Left renal pelvis (tissue), 4 donors: ENCODE data around the gene MSANTD2. TPM values are rescaled to one million over a fixed set of nuclear protein-coding genes. Genes with fewer than 3 reads are reported as not detected.

Experiments used
- DNase-seq, 4 donors: peaks; one replicate each; pipeline ENCODE4 v3.0.0-alpha.2; 2013; ENCODE audit warnings: low read depth in 4 of 4, low spot score in 3 of 4
- polyA plus RNA-seq, 4 donors: library from polyadenylated mRNA; unstranded; fragments of 120-200 nt; gene quantifications; one replicate each; pipeline ENCODE4 v1.2.1, GENCODE V29; 2013; ENCODE audit not compliant: insufficient read length in 4 of 4

Gene MSANTD2
- polyA plus RNA-seq, 4 donors: 25.1 to 44.7 (median 29.2) TPM

DNA sequence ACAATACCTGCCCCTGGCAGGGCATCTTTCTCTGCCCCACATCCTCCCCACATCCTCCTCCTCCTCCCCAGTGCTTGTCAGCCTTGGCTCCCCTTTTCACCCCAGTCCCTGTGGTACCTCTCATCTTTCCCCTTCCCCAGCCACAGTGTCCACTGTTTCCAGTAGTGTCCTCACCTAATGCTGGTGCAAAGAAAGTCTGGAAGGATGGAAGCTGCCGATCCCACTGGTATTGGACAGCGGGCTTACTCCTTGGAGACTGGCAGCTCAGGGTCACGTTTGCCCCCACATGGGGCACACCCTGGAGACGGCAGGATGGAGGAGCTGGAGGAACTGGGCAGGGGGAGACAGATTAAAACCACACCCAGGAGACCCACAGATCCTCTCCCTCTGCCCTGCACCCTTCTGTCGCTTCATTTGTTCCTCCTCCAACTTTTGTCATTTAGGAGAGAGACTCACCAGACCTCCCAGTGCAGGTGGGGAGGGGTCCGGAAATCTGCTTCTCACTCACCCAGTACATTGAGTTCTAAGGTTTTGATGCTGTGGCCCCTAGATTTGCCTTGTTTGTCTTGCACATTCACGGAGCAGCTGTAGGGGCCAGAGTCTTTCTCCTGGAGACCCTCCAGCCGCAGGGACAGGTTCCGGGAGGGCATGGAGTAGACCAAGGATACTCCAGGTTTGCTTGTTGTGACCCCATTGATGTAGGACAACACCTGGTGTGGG, 44.0 kb downstream of the MSANTD2 start:
- no peak for DNase-seq

DNA sequence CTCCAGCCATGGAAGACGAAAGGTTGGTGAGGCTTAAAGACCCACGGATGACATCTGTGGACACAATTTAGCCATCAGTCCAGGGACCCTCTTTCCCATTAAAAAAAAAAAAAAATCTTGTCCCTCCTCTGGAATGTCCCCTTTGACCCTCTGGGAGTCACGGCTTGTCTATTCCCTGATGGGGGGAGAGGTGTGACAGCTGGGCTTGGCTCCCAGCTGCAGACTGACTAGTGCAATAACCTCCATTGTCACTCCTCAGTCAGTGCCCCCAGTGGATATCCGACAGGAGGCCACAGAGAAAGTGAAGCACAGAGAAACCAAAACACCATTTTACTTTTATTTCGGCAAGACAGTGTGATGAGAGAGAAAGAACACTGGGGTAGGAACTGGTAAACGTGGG, 45.5 kb downstream of the MSANTD2 start:
- DNase-seq: no peak

DNA sequence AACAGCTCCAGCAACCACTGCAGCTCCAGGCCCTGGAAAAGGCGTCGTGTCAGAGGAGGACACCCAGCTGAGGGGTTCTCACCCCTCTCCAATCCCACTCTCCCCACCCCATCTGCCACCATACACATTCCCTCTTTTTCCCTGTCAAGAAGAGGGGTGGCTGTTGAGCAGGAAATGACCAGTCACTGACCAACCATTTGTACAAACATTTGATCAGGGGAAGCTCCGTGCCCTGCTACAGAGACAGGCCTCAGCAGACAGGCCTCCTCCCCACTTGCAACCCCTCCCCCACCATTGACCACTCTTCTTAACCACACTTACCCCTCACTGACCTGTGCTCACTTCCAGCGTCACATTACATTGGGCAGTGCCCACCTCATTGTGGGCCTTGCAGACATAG, 45.9 kb downstream of the MSANTD2 start:
- no peak for DNase-seq

DNA sequence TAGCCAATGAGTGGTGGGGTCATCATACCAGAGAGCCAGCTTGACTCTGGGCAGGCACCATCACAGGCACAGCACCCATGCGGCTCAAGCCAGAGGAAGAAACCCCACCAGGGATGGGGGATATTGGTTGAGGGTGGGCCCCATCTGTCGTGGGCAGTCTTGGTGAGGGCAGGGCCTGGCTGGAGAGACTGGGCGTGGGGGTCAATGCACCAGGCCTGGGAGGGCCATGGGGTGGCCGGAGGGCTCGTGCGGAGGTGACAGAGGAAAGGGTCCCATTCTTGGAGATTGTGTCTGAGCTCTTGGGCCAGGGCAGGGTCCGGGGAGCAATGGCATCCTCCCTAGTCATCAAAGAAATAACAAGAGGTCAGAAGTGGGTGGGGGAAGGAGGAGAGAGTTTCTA, 46.6 kb downstream of the MSANTD2 start:
- no peak for DNase-seq

DNA sequence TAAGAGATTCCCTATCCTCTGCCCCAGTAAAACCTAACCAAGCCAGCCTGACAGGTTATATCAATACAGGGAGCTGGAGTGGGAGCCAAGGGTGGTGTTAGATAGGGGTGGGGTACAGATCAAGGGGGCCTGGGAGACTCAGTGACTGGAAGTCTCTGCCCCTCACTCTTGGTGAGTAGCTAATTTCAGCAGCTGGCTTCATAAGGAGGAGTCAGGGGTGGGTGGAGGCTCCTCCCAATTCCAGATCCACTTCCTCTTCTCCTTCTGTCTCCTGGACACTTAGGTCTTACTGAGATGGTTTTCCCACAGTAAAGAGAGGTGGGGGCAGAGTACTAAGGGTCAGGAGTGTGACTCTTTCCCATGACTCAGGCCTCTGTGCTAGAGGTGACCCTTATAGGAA, 47.0 kb downstream of the MSANTD2 start:
- no peak for DNase-seq

DNA sequence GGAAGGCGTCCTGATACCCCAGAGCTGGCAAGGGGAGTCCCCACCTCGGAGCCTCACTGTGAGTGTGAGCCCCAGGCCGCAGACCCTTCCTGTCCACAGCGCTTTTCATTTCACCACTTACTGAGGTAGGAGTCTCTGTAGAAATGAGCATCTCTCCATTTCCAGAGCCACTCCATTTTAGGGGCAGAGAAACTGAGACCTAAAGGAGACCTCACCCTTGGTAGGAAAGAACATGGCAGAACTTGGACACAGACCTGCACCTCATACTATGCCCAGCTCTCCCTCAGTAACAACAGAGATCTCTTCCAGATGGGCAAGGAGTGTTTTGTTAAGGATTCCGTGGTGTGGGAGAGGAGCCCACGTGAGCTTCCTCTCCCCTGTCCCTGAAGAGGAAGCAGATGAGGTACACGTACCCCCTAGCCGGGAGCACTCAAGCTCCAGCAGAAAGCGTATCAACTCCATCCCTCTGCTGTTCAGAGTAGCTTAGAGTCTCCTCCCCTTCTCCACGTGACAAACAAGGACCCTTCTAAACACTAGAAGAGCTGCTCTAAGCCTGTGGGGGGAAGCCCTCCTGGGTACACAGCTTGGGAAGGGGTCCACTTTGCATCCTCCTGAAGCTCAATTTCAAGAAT, 47.6 kb downstream of the MSANTD2 start:
- no peak for DNase-seq

DNA sequence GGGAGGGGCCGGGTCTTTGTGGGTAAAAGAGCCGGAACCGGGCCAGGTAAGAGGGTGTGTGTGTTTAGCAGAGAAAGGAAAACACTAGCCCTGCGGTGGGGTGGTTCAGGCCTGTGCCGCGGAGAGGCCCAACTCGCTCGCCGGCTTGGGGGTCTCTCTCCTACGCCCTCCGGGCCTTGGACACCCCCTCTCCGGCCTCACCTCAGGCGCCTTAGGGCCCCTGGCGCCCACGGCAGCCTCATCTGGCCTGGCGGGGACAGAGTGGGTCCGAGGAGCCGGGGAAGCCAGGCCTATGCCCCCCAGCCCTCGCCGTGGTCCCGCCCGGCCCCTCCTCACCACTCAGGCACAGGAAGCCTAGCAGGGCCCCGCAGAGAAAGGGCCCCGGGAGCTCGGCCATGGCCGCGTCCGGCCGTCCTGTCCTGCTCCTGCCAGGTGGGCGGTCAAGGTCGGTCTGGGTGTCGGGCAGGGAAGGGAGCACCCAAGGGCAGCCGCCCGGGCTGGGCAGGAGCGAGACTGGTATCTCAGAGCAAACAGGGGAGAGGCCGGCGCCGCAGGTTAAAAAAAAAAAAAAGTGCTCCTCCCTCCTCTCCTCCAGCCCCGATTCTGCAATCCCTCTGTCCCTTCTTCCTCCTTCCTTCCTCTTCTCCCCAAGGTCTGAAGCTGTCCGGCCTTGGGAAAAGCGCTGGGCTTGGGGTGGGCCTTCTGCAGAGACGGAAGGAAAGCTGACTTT, 48.3 kb downstream of the MSANTD2 start, which contains the start of gene VSIG2:
Gene VSIG2 (minus strand): TSS at position 515 of the 730 bp plus-strand sequence. CDS start 118 bp downstream, at position 397.
- no peak for DNase-seq

DNA sequence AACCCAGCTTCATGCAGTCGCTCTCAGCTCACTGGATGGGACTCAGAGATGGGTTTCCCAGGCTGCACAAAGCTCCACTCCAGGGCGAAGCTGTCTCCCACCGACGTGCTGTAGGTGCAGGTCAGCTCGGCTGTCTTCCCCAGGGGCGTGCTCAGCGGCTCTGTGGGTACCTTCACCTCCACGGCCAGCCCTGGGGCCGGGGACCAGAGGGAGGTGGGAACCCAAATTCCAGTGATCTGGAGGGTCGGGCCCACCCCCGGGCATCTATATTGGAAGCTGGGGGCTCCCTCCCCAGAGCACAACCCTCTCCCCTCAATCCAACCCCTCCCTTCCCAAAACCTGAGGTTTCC, 48.8 kb downstream of the MSANTD2 start:
- no peak for DNase-seq

DNA sequence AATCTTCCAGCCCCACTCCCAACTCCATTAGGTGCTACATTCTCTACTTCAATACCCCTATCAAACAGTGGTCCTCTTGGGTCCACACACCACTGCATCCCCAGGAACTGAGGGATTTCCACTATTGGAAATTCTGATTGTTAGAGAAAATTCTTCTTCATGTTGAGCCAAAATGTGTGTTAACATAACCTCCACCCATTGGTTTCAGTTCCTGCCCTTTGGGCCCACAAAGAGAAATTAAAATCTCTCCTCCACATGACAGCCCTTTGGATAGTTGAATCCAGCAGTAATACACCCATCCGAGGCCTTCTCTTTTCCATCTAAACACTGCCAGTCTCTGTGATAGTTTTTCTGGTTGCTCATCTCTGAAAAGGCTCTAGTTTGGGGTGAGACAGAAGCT, 50.3 kb downstream of the MSANTD2 start:
- DNase-seq: no peak

DNA sequence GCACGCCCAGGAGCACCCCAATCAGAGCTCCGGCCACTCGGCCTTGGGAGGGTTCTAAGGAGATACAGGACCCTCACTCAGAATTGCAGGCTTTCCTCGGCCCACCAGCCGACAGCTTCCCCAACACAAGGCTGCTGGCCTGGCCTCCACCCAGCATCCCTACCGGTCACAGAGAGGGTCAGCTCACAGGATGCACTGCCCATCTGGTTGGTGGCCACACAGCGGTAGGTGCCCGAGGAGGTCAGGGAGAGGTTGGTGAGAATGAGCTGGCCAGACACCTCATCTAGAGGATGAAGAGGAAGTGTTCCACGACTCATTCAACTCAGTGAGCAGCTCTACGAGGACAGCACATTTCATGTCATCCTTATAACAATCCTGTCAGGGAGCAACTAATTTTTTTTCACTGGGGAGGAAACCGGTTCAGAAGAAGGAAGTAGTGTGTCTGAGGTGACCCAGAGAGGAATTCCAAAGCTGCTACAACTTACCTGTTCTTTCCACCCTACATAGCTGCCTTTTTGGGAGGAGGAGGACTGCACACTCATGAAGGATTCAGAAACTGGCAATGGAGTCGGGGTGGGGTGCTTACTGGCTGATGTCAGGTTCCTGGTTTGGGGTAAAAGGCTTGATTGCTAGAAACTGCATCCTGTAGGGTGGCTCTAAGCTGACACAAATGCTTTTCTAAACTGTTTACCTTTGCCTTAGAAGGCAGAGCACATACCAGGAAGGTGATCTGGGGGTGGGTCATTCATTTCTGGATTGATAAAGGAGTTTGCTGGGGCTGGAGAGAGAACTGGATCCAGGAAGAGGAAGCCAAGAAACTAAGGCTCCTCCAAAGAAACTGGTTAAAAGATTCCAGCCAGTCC, 51.5 kb downstream of the MSANTD2 start:
- no peak for DNase-seq

DNA sequence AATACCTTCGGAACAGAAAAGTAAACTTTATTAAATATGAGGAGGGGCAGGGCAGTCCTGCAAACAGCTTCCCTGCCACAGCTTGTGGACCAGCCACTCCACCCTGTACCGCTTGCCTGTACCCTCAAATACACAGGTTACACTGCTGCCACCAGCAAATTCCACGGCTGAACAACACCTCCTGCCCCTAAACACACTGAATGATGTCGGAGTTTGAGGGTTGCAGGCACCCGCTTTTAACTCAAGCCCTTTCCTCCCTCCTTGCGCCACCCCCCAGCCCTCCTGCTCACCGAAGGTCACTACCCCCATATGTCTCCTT, 52.1 kb downstream of the MSANTD2 start:
- no peak for DNase-seq

DNA sequence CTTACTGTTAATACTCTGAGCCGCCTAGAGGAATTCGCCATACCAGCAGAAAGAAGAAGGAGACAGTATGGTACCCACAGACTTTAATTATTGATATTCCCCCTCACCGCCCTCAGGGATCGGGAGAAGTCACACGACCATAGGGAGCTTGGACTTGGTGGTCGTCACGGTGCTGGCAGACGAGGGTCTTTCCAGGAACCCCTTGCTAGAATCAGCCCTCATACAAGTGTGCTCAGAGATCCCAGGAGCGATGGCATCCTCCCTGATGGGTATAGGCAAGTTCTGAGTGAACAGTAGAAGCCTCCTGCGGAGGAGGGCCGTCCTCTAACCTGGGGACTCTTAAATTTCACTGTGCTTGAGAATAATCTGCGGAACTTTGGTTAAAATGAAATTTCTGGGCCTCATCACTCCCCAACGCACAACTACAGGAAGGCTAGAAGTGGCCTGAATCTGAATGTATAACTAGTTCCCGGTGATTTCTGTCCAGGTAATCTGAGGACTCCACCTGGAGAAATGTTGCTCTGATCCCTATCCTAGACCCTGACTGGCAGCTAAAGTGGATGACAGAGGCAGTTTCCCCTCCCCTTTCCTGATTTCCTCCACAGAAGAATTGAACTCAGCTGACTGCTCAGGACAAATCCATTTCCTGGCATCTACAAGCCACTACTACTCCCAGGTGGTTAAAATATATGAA, 52.7 kb downstream of the MSANTD2 start:
- DNase-seq: no peak

DNA sequence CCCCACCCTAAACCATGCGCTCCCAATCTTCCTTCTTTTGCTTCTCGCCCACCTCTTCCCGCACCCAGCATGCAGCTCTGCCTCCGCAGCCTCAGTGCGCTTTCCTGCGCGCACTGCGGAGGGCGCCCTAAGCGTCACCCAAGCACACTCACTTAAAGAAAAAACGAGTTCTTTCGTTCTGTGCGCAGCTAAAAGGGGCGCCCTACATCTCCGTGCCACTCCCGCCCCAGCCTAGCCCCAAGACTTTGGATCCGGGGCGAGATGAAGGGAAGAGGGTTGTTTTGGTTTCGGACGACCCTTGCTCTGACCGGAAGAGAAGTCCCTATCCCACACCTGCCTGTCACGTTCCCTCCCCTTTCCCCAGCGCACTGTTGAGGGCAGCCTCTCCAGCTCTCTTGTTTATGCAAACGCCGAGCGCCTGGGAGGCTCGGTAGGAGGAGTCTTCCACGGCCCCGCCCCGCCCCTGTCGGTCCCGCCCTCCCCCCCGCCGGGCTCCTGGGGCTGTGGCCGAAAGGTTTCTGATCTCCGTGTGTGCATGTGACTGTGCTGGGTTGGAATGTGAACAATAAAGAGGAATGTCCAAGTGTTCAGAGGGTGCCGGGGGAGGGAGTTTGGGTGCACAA, 53.5 kb downstream of the MSANTD2 start:
- DNase-seq: no peak

DNA sequence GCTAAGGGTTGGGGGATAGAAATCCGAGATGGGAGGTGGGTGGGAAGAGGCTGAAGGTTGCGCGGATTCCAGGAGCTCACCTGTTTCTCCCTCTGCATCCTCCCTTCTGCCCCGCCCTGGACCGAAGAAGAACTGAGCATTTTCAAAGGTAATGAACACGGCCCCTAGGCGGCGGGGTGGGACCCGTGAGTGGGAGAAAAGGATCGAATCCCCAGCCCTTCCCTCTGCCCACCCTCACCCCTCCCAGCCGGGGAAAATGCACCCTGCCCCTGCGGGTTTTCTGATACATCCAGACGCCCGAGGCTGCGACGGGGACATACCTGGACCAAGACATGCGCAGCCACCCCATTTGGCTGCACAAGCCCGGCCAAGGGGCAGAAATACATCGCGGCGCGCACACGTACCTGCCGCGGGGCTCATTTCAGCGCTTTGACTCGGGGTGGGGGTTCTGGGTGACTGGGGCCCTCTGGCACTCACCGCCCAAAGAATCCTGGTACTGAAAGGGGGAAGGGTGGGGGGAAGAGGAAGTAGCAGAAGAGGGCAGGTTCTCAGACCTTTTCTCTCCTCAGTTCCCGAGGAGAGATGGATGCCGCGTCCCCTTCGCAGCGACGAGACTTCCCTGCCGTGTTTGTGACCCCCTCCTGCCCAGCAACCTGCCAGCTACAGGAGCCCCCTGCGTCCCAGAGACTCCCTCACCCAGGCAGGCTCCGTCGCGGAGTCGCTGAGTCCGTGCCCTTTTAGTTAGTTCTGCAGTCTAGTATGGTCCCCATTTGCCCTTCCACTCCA, 54.2 kb downstream of the MSANTD2 start:
- DNase-seq: no peak

DNA sequence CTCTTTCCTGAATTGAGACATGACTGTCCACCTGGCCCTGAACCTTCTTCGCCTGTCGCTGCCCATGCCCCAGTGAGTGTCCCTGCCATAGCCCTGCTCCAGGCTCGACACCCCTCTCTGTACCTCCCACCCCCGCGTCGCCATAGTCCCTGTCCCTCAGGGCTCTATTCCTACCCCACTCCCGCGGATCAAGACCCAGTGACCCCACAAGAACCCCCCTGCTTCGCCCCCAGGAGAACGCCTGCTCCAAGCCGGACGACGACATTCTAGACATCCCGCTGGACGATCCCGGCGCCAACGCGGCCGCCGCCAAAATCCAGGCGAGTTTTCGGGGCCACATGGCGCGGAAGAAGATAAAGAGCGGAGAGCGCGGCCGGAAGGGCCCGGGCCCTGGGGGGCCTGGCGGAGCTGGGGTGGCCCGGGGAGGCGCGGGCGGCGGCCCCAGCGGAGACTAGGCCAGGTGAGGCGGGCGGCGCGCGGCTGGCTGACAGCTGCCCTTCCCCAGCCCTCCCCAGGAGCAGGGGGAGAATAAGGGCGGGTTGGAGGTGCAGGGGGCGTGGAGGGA, 54.9 kb downstream of the MSANTD2 start:
- no peak for DNase-seq

DNA sequence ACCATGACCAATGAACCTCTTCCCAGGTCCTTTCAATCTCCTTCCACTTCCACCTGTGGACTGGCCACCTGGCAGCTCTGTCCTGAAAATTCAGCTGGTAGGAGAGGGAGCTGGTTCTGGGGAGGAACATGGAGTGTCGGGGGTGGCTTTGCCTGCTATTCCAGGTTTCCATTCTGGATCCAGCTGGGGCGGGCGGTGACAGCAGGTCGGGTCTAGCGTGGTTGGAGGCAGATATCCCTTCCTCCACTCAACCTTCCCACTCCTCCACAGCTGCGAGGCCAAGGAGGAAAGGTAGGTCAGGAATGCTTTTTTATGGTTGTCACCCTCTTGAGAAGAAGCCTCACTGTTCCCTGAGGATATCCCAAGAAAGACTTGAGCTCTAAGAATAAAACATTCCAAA, 57.2 kb downstream of the MSANTD2 start:
- DNase-seq: no peak

DNA sequence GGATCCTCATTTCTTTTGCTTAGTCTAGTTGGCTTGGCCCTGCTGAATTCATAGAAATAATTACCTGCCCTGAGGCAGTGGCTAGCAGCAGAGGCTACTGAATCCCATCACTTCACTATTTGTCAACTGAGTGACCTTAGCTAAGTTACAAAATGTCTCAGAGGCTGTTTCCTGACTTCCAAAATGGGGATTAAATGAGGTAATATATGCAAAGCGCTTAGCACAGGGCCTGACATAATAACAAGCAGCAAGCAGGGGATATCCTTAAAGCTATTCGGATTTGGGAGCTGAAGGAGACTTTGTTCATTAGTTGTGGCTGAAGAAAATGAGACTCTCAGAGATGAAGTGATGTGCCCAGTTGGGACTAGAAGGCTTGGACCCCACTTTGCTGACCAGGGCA, 57.7 kb downstream of the MSANTD2 start:
- no peak for DNase-seq

DNA sequence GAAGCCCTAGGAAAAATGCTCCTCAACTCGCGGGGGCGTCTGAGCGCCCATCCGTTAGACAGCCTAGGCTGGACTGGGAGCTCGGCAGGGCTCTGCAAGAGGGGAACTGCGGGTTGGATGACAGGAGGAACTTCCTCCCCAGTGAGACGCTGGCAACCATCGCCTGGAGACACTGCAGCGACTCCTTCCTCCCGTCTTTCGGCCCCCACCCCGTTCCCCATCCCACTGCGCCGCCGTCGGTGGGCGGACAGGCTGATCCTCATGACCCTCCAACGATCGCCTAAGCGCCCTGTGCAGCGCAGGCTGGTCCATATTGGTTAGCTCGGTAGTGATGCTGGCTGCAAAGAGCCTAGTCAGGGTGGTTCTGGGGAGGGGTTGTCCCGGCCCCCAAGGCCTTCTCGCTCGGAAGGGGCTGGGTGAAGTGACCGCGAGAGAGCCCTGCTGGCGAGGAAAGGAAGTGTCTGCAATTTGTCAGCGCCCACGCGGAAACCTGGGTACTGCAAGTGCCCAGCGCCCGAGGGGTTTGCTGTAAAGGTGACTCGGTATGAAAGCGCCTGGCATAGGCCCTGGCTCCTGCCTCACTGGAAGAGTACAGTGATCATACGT, 59.8 kb downstream of the MSANTD2 start:
- no peak for DNase-seq
